NCI-H2196 treated with DMSO at 0.1 percent for 48 hours (cell line): ENCODE measurements around the gene CSTPP1.
"Not testable (repeated sequence)": the region's sequence is repeated elsewhere in the genome, so short reads cannot be mapped to it uniquely, and the experiment has no call there.

Source experiments
- DNase-seq: peaks from one replicate; lab custom pipeline; 2025; ENCODE audit not compliant: unreplicated experiment; lab: John Stamatoyannopoulos, UW

The CSTPP1 gene

DNA sequence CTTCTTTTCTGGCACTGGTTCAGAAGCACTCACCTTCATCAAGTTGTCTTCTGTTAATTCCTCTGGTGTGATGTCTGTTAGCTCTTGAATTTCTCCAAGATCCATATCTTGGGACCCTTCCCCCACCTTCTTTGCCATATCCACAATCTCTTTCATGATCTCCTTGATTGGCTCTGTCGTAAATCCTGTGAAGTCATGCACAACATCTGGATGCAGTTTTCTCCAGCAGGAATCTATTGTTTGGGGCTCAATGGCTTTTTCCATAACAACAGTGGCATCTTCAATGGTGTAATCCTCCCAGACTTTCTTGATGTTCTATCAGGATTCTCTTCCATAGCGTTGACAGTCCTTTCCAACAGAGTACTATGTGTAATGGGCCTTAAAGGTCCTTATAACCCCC lies 96.9 kb downstream of the CSTPP1 start:
- no peak for DNase-seq

DNA sequence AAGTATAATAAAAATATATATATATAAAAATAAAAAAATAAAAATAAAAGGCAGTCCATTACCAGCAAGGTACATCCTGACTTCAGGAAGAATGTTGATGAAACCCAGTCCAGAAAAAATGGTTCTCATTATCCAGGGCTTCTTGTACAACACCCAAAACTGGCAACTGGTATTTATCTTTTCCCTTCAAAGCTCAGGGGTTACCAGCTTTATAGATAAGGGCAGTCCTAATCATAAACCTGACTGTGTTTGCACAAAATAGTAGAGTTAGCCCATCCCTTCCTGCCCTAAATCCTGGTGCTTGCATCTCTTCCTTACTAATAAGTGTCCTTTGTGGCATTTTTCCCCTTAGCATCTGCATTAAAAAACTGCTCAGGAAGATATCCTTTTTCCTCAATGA lies 97.5 kb downstream of the CSTPP1 start:
- no peak for DNase-seq

DNA sequence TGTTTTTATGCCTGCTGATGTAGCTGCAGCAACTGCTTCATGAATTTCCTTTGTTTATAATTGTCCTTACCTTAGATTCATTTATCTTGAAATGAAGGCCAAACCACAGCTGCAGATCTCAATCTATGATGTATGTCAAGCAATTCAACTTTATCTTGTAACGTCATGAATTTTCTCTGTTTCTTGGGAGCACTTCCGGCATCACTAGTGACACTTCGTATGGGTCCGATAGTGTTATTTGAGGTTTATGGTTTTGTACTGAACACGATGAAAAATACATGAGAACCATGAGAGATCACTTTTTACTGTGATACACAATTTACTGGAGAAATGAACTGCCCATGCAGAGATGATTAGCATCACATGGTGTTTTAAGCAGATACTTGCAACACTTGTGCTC lies 98.5 kb downstream of the CSTPP1 start:
- no peak for DNase-seq

DNA sequence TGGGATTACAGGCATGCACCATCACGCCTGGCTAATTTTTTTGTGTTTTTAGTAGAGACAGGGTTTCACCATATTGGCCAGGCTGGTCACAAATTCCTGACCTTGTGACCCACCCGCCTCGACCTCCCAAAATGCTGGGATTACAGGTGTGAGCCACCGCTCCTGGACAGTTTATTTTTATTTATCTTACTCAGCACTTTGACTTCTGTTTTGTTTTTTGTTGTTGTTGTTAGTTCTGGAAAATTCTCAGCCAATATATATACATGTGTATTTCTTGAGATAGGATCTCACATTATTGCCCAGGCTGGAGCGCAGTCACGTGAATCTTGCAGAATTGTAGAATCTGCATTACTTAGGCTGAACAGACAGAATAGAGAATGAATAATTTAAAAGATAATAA lies 107.6 kb downstream of the CSTPP1 start:
- DNase-seq = no peak

DNA sequence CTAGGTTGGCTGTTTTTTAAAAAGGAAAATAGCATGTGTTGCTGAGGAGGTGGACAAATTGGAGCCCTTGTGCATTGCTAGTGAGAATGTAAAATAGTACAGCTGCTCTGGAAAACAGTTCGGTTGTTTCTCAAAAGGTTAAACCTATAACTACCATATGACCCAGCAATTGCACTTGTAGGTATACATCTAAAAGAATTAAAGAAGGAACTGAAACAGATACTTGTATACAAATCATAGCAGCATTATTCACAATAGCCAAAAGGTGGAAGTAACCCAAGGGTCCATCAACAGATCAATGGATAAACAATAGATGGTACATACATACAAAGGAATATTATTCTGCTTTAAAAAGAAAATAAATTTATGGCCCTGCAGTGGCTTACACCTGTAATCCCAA lies 111.4 kb downstream of the CSTPP1 start:
- no peak for DNase-seq

DNA sequence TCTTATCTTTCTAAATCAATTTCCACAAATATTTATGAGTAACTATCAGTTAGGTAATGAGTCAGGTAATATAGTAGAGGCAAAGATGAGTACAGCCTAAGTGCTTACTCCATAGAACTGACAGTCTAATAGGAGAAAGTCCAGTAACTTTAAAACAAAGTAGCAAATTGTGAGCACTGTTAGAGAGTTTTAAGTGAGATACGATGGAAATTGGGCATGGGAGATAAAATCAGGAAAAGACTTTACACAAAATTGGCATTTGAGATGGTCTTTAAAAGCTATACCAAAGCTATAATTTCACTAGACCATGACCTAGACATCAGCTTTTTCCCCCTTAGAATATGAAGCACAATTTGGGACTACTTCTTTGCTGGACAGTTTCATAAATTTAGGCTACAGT lies 113.7 kb downstream of the CSTPP1 start:
- DNase-seq = no peak

DNA sequence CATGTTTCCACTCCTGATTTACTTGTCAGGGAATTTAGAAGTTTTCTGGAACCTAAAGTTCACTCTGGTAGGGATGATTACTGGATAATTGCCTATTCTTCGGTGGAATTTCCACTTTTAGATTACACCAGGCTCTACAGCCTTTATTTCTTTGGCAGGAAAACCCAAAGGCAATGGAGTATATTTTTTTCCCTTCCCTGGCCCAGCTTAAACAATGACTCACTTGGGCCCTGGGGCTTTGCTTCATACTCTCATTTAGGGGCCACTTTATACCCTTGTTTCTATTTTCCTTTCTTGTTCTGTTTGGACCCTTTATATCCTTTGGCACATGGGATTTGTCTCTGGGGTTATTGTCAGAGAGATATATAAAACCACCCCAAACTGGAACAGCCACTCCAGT lies 114.7 kb downstream of the CSTPP1 start:
- no peak for DNase-seq

DNA sequence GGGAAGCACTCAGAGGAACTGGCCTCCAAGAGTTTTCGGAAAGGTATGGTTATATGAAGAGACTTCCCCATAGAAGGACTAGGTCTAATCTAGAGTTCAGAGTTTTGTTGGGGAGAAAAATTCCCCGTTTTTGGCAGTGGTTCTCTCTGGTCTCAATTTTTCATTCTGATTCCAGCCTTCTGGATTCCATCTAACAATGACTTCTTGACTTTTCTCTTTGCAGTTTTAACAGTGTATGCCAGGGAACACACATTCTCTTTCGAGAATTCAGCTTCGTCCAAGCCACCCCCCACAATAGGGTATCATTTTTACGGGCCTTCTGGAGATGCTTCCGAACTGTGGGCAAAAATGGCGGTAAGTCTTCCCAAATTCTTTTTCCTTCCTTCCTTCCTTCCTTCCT lies 115.6 kb downstream of the CSTPP1 start:
- DNase-seq = no peak

DNA sequence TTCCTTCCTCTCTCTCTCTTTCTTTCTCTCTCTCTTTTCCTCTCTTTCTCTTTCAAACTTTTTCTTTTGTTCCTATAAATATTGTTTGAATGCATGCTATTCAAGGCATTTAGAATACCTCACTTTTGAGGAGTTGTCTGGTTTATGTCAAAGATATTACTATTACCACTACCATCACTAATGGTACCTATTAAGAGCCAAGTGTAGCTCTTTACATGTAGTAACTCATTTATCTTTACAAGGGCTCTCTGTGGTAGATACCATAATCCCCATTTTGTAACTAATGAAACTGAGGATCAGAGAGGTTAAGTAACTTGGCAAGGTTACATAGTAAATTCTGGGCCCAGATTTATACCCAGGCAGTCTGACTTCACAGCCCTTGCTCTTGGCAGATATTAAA lies 116.0 kb downstream of the CSTPP1 start:
- DNase-seq = no peak

DNA sequence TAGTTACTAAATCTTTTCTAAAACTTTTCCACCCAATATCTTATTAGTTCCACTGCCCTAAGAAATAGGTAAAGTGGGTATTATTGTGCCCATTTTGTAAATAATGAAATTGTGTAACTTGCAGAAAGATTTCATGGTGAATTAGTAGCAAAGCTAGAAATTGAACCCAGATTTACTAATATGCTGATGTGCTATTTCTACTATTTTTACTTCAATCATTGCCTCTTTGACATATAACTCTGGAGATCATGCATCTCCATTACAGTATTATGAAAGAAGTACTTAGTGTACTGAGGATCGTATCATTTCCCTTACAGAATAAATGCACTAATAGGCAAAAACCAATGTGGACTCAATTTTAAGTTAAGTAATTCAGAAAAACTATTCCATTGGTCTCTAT lies 119.0 kb downstream of the CSTPP1 start:
- no peak for DNase-seq

DNA sequence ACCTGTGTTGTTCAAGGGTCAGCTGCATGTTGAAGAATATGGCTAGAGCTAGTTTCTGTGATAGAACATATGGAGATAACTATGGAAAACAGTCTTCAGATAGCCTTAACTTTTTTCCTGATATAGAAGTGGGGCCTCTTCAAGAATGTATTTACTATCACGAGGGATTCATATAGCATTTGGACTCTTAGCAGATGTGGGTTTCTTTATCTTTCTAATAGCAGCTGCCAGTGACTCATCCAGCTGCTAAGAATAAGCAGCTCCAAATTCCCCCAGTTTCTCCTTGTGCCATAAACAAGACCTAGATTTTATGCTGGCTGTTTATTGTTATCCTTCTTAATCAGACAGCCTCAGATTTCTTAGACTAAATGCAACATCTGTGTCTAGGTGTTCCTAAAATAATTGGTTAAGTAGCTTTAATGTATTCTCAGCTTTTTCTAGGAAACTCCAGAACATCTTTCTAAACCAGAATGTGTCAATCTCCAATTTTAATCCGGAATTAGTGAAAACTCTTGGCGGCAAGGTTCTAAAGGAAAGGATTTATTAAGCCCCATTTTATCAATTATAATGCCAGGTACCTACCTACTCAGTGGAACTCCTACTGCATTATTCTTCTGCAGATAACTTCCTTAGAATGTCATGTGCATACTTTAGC lies 119.8 kb downstream of the CSTPP1 start:
- DNase-seq = no peak

DNA sequence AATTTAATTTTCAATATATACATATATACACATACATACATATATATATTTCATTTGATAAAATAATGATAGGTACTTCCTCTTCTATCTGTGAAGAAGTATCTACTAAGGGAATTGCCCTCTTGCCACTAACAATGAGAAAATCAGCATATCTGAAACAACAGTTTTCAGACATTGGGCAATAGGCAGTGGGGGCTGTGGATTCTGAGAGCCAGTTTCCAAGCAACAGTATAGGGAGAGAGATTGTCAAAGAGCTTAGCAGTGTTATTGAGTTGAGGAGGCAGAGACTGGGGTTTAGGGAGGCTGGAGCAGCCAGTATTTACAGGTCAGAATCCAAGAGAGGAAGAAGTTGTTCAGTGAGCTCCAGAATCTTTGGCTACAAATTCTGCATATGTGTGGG lies 120.8 kb downstream of the CSTPP1 start:
- no peak for DNase-seq

DNA sequence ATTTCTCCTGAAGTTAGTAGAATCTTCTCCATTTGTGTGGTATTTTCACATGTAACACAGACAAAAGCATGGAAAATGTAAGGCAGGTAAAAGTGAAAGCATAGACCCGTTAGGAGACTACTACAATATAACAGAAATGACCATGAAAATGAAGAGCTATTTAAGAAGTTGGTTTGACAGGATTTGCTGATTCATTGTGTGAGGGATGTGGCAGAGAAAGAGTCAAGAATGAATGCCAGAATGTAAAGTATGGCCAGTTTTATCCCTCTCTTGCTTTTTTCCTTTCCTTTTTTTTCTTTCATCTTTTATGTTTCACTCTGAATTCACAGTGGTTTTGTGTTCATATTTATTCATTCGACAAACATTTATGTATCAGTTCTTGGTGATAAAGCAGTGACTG lies 124.2 kb downstream of the CSTPP1 start:
- DNase-seq = no peak

DNA sequence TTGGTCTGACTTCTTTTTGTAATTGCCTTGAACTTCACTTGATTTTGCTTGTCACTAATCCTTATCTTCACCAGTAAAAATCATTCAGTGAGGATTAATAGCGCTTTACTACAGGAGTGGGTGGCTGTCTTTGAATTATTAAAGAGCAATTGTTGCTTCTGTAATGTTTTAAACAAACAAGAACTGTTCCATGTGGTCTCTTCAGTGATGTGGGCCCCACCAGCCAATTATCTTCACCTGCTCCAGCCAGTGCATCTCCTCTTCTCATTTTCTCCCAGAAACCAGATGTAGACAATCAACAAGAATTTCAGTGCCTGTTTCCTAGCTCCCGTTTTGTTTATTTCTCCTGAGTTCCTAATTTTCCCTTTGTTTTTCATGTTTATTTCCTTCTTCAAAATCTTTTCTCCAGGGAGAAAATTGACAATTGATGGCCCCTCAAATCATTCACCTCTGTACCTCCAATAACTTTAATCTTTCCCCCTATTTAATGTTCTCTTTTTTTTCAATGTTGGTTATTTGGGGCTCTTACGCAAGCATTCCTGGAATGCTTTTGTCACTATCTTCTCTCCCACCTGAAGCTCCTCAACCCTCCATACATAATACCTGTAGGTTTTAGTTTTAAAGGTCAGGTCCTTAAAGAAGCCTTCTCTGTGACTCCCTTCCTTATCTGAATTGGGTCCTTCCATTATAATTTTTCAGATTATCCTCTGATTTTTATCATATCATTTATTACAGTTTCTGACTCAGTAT lies 125.0 kb downstream of the CSTPP1 start:
- DNase-seq = no peak

DNA sequence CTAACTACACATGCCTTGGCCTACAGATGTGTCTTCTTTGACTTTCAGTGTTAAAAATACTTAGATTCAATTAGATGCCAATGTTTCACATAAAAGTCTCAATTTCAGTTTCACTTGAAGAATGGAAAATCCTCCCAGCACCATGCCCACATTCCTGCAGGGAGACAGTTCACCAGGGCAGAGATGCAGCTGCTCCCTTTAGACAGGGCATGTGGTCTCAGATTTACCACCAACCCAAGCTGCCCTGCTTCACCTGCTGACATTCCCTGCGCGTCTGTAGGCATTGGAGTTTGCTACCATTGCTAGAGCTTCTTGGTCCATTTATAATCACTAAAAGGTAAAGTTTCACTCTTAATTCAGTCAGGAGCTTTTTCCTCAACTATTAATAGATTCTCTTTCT lies 126.2 kb downstream of the CSTPP1 start:
- no peak for DNase-seq

DNA sequence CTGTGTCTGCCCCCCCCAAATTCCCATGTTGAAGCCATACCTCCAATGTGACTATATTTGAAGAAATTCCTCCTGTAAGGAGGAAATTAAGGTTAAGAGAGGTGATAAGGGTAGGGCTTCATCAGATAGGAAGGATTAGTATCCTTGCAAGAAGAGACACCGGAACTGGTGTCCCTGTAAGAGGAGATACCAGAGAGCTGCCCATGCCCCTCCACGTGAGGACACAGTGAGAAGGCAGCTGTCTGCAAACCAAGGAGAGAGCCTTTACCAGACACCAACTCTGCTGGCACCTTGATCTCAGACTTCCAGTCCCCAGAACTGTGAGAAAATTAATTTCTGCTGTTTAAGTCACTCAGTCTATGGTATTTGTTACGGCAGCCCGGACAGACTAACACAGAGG lies 130.8 kb downstream of the CSTPP1 start:
- DNase-seq = no peak

DNA sequence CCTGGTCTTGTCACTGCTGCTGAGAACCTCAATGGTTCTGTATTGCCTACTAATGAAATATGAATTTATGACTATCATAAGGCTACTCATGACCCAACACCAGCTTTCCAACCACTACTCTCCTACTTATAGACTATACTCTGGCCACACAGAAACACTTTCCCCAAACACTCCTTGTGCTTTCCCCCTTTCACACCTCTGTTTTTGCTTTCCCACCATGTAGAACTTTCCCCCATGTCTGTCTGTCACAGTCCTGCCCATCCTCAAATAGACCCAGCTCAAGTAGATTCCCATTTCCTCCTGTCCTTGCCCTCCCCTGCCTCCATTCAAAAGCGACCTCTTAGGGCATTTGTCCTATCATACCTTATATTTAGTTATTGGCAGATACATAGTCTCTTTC lies 134.2 kb downstream of the CSTPP1 start:
- no peak for DNase-seq

DNA sequence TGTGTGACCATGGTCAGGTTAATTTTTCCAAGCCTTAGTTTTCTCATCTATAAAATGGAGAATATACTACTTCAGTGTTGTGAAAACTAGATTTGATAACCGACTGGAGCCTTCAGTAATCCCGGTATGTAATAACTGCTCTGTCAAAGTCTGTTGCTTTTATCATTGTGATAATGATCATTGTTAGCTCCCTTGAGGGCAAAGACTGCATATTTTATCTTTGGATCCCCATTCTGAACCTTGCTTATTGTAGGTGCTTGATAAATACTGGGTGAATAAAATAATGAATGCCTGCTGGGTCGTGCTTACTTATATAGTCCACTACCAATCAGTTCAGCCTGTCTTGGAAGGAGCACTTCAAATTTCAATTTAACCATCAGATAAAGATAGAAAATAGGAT lies 134.8 kb downstream of the CSTPP1 start:
- DNase-seq = no peak

DNA sequence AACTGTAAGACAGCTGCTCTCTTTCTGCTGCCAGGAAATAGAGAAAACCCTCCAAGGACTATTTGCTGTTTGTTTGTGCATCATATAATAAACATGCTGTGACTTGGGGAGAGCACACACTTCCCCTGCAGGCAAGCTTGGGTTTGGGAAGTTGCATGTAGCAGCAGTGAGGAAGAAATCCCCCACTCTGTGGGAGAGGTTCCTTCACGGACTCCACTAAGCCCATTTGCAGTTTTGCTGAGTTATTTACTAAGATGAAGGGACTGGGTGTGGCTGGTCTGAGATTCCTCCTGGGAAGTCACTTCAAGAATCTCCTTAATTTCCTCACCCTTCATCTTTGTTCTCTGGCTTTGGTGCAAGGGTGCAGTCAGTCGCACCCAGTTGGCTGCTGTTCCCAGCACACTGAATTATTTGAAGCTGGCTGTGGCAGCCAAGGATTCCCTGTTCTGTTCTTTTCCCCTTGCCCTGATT lies 135.3 kb downstream of the CSTPP1 start:
- DNase-seq = no peak

DNA sequence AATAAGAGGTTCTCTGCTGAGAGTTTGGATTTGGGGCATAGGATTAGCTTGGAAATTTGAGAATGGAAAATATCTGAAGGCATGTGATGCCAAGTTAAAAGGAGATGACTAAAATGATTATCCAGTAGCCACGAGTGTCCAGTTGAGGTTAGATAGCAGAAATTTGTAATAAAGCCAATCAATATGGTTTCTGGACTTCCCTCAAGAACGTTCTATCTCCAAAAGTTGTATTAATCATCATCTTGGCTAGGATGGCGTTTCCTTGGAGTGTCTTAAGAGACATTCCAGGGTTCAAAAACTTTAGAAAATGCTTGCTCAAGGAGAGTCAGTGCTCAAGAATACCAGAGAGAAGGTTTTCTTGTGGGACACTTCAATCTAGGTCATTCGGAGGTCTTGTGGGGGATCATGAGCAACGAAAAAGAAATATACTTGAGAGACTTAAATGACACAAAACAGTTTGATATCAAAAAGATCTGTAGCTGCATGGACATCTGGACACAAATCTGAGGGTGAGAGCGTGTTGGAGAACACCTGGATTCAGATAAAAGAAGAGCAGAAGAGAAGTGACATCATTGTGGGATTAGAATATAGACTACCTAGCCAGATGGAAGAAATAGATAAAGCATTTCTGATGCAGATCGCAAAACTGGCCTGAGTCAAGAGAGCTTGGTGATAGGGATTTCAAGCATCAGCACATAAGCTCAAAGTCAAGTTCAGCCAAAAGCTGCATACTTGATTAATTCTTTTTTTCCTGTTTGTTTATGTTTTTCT lies 142.4 kb downstream of the CSTPP1 start:
- no peak for DNase-seq

DNA sequence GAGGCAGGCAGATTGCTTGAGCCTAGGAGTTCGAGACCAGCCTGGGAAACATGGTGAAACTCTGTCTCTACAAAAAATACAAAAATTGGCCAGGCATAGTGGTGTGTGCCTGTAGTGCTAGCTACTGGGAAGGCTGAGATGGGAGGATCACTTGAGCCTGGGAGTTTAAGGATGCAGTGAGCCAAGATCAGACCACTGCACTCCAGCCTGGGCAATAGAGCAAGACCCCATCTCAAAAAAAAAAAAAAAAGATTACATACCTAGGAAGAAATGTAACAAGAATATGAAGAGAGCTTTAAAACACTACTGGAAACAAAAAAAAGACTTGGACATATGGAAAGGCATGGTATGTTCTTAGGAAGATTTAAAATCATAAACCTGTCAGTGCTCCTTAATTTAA lies 144.2 kb downstream of the CSTPP1 start:
- not testable (repeated sequence) for DNase-seq

DNA sequence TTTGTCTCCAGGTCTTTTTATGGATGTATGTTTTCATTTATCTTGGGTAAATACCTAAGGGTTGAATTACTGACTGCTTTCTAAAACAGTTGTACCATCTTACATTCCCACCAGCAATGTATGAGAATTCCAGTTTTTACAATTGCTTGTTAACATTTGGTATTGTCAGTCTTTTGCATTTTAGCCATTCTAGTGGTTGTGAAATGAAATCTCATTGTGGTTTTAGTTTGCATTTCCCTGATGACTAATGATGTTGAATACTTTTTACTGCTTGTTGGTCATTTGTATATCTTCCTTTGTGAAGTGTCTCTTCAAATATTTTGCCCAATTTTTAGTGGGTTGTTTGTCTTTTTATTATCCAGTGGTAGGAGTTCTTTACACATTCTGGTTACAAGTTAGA lies 147.4 kb downstream of the CSTPP1 start:
- DNase-seq = no peak
